ENCODE results near the gene HMX3.

DNA sequence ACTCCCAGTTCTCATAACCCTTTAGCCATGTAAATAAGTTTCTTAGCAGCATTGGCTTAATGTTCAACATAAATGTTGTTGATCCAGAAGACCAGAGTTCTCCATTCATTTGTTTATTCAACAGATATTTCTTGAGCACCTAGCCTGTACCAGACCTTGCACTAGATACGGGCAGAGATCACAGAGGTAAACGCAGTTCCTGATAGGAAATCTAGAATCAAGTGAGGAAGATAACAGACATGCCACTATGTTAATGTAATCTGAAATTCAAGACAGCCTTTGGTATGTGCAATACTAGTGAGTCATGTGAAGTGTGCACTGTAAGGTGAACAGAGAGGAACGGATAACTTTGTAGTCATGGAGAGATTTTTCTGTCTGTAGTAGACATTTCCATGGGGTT lies 21.4 kb downstream of the HMX3 start:
- TF ChIP-seq CTCF (IDR thresholded peaks at IDR 0.05) (no peak), POLR2AphosphoS5 (IDR thresholded peaks at IDR 0.05; ENCODE audit: low read depth, low read length) (no peak), REST (IDR thresholded peaks at IDR 0.05; ENCODE audit: insufficient read depth in 1 of 2, low read depth in 2 of 2, low read length in 1 of 2) (no peak), SIN3A (IDR thresholded peaks at IDR 0.05; ENCODE audit: borderline replicate concordance, insufficient read depth, low read depth, low read length) (no peak)

Data from Panc1 (cell line).